Stimulated activated CD8-positive, alpha-beta memory T cell treated with anti-CD3 and anti-CD28 coated beads, Interleukin-12 subunit alpha, Interleukin-12 subunit beta, amount 100 ng/mL, for 4 hours (primary cell): ENCODE results near the gene RBM19.

ENCODE experiments used
- DNase-seq: peaks from one replicate; pipeline ENCODE4 v3.0.0-alpha.2; 2020; ENCODE audit warnings: low read depth

The RBM19 gene

DNA sequence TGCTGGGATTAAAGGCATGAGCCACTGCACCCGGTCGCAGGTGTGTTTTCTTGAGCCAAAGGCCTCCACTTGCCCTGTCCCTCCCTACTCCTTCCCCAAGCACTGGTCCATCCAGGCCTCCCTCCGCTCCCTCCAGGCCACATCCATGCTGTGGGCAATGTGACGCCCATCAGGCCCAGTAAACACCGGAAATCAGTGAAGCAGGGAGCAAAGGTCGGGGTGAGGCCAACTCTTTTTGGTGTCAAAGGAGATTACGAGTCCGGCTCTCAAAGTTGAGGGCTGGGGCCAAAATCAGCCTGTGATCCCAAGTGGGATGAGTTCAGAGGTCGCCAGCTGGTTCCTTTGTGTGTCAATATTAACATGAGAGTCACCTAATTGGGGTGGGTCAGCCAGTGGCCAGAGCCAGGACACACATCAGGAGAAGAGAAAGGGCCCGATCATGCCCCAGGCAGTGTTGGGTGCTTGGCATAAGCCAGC is 195.7 kb downstream of the RBM19 start:
- DNase-seq = no peak

DNA sequence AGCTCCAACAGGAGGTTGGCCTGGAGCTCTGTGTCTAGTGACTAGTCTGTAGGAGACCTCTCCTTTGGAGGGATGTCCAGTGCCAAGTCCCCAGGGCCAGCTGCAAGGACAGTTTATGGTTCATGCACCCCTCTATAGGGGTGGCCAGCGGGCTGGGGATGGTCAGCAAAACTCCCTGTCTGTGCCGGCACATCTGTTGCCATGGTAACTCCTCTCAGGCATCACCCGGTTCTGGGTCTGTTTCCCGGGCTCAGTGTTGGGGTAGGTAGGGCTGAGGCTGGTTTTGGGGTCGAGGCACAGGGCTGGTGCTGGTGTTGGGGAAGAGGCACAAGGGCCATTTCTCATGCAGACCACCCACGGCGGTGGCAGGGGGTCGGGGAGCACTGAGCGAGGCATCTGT is 196.8 kb downstream of the RBM19 start:
- DNase-seq = no peak

DNA sequence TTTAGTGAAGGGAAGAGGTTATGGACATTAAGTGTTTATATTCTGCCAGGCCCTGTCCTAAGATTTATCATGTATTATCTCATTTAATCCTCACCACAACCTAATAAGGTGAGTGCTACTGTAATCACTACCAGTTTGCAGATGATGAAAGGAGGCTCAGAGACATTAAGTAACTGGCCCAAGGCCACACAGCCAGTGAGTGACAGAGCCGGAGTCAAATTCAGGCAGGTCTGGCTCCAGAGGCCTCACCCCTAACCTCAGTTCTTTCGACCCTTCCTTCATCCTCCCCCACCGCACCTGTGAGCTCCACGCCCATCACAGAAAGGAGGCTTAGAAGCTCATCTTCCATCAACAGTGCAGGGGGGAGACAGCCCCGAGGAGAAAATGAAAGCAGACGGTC is 197.3 kb downstream of the RBM19 start:
- DNase-seq = no peak

DNA sequence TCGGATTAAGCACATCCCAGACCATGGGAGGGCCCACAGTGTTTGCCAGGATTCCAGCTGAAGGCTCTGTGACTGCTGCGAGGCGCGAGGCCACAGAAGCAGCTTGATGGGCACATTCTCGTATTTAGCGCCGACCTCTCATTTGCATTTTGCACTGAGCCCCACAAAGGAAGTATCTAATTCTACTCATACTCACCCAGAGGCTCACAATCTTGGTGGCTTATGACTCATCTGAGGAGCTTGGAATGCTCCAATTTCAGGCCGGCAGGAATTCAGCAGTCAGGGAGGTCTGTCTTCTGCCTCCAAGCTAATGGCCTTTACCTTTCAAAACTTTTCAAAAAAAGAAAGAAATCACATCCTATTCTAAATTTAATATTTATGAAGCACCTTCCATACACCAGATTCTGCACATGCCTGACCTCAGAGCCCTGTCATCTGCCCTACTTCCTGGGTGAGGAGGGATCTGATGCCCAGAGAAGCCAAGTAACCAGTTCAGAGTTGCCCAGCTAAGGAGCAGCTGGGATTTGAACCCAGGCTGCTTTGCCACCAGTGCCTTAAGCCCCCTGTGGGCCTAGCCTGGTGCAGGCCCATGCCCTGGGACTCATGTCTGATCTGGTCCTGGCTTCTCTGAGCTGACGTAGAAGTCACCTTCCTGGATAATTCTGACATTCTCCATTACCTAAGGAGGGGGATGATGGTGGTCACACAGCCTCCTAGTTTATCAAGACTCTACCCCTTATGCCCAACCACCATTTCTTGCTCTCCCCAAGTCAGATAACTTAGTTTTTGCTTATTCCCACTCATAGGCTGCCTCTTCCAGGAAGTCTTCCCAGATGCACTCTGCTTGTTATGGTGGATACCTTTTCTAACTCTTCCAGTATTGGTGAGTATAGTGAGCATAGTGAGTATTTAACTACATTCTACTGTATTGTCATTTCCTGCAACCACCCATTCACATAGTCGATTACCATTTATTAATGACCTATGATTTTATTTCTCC is 198.9 kb downstream of the RBM19 start:
- DNase-seq = no peak
